ENCODE data around the gene HSD17B12. TPM values are rescaled to one million over a fixed set of nuclear protein-coding genes. Genes with fewer than 3 reads are reported as not detected.

The HSD17B12 gene
- total and polyA plus RNA-seq, 2 of the 4 experiments (the other 2 are of a cell fraction) = 38.0 to 44.6 TPM

- no peak overlapping the region for H3K27ac ChIP-seq (ENCODE audit: insufficient read depth, low read length)
Measured at GRCh38 chr11:43901551-43901950, 221.0 kb downstream of the HSD17B12 start.

More at GRCh38 chr11:43901551-43901950, 221.0 kb downstream of the HSD17B12 start:
- no peak overlapping the region for H3K4me2 ChIP-seq (ENCODE audit: low read depth, low read length)
- no peak overlapping the region for H3K9ac ChIP-seq (ENCODE audit: low read depth, low read length)
- H3K14ac ChIP-seq (replicated peaks; ENCODE audit: low read depth, low read length) = no peak overlapping the region
- H3K9me1 ChIP-seq (ENCODE audit: insufficient read depth, low read length) = no peaks in the 10 kb centered on the region
- H2AFZ ChIP-seq (replicated peaks; ENCODE audit: low read length, poor library complexity) = no peak overlapping the region
- in situ Hi-C loops (cut with MboI; ENCODE audit: low sequenced_read_pairs) = no loop called here
- no peak overlapping the region for H3K4me3 ChIP-seq (ENCODE audit: insufficient read depth, low read depth, low read length)
- H2AK5ac ChIP-seq (ENCODE audit: low read depth, low read length) = no peak overlapping the region
- H3K18ac ChIP-seq (ENCODE audit: low read depth, low read length) = no peak overlapping the region
- H4K5ac ChIP-seq (ENCODE audit: low read depth, low read length) = no peak overlapping the region
- no peaks in the 10 kb centered on the region for H3K4me1 ChIP-seq (ENCODE audit: control insufficient read depth, insufficient read depth, low read length)
- no peak overlapping the region for H2BK5ac ChIP-seq (ENCODE audit: low read depth, low read length, poor library complexity, severe bottlenecking)
- no peaks in the 10 kb centered on the region for H3K9me3 ChIP-seq (ENCODE audit: control insufficient read depth, insufficient read depth, low read length)
- DNase-seq (no peak), ATAC-seq (ENCODE audit: low read depth) (no peak)
- H3K56ac ChIP-seq (ENCODE audit: extremely low read depth, insufficient read depth, low read length) = no peak overlapping the region
- ChIA-PET POLR2A (ENCODE audit: unreplicated experiment) (no interaction called here), CTCF (no interaction called here)
- no TSS peak for BruUV-seq (replicated peaks)
- no peak for TF ChIP-seq CEBPB (IDR thresholded peaks at IDR 0.05; ENCODE audit: low read depth, low read length)
- TF ChIP-seq RFX5 (IDR thresholded peaks at IDR 0.05; ENCODE audit: low read depth, low read length) = no peak
- no peak for TF ChIP-seq CTCF (conservative IDR thresholded peaks at IDR 0.05; ENCODE audit: low read depth, low read length)
- no peak for TF ChIP-seq BHLHE40 (IDR thresholded peaks at IDR 0.05; ENCODE audit: low read depth, low read length)
- TF ChIP-seq SMC3 (IDR thresholded peaks at IDR 0.05; ENCODE audit: low read depth, low read length) = no peak
- TF ChIP-seq USF2 (IDR thresholded peaks at IDR 0.05; ENCODE audit: low read depth, low read length) = no peak
- TF ChIP-seq ELK1 (IDR thresholded peaks at IDR 0.05; ENCODE audit: borderline replicate concordance, low read depth, low read length) = no peak
- TF ChIP-seq MAFK (IDR thresholded peaks at IDR 0.05; ENCODE audit: low read depth, low read length) = no peak
- no peak for TF ChIP-seq RAD21 (IDR thresholded peaks at IDR 0.05; ENCODE audit: low read length)
- no peak for TF ChIP-seq MXI1 (IDR thresholded peaks at IDR 0.05; ENCODE audit: borderline replicate concordance, low read depth, low read length)
- no peak for TF ChIP-seq RCOR1 (IDR thresholded peaks at IDR 0.05; ENCODE audit: insufficient replicate concordance, low read length)
- no peak for TF ChIP-seq NFE2L2 (IDR thresholded peaks at IDR 0.05; ENCODE audit: low read depth, low read length)
- no CpG with 5 or more reads among the region's 4 CpGs for WGBS, 2 experiments (ENCODE audit: extremely low coverage in 2 of 2, insufficient read length in 1 of 2)
- no peaks in the 10 kb centered on the region; a peak in 2 of 4 replicates for H3K79me1 ChIP-seq (ENCODE audit: low read depth in 1 of 2, low read length in 2 of 2)
- intact Hi-C loops (cut with micrococcal nuclease) = no loop called here
- peaks cover 31% of the 10 kb centered on the region for H3K36me3 ChIP-seq (ENCODE audit: control insufficient read depth, insufficient read depth, low read length)
- H3K27me3 ChIP-seq (ENCODE audit: control insufficient read depth, insufficient read depth, low read length) = no peaks in the 10 kb centered on the region
- no peak overlapping the region for H4K8ac ChIP-seq (ENCODE audit: low read depth in 2 of 2, low read length in 2 of 2)
- H2AK9ac ChIP-seq (replicated peaks; ENCODE audit: low read depth, low read length, poor library complexity) = no peak overlapping the region
- H3K4ac ChIP-seq (ENCODE audit: low read depth, low read length) = no peak overlapping the region
- no peak overlapping the region for H3K23ac ChIP-seq (ENCODE audit: low read depth, low read length)
- dilution Hi-C loops (cut with HindIII; ENCODE audit: low sequenced_read_pairs, unreplicated experiment) = loop anchor here (25.0 kb wide), 1 partner anchor 136 kb away; the partner anchor contains the start of gene ACCSL
- no peak overlapping the region for H2BK120ac ChIP-seq (ENCODE audit: low read depth, low read length)
- H4K91ac ChIP-seq (ENCODE audit: insufficient read depth, low read depth, low read length) = no peak overlapping the region
- no peaks in the 10 kb centered on the region for H4K20me1 ChIP-seq (ENCODE audit: insufficient read depth, low read length)
- H2BK20ac ChIP-seq (ENCODE audit: low read depth, low read length) = no peak overlapping the region
- no peak overlapping the region for H2BK15ac ChIP-seq (ENCODE audit: low read depth, low read length)

All from IMR-90 (cell line).